A673 (cell line): ENCODE data around the gene ERC1. TPM values are rescaled to one million over a fixed set of nuclear protein-coding genes. Genes with fewer than 3 reads are reported as not detected.
A peak's percentile ranks its signal among the peaks of the same experiment; 100 is the strongest.

Source experiments
- BruUV-seq: library from RNA; stranded (reverse); fragments of 400-500 nt; replicated peaks from 2 replicates; lab custom pipeline; 2021; lab: Mats Ljungman, UMichigan
- CTCF ChIA-PET: fragments of 300-600 bp; sonication (Branson Sonifier 250); formaldehyde crosslinking; loops from one replicate; lab custom pipeline; 2022; ENCODE audit warnings: antibody characterized with exemption; lab: Charles Lee
- POLR2A ChIA-PET: fragments of 300-600 bp; sonication (Branson Sonifier 250); formaldehyde crosslinking; loops from one replicate; lab custom pipeline; 2022; ENCODE audit warnings: antibody characterized with exemption; ENCODE audit not compliant: low non-redundant PET; lab: Charles Lee
- DNase-seq: peaks from one replicate; pipeline ENCODE4 v3.0.0-alpha.2; 2015; ENCODE audit warnings: low spot score
- H3K27ac ChIP-seq: fragments of 200-600 bp; sonication (generic); 2 replicates; pipeline ENCODE4 v1.5.1; 2016; ENCODE audit warnings: mixed run types, low read depth, mild to moderate bottlenecking, mixed read lengths, antibody characterized with exemption, low read length; ENCODE audit not compliant: poor library complexity, severe bottlenecking
- H3K27me3 ChIP-seq: fragments of 200-600 bp; sonication (generic); replicated peaks from 2 replicates; pipeline ENCODE4 v1.6.1; 2017; ENCODE audit warnings: mixed run types, low read depth, mild to moderate bottlenecking, mixed read lengths, antibody characterized with exemption, low read length; ENCODE audit not compliant: insufficient read depth, poor library complexity
- H3K36me3 ChIP-seq: fragments of 200-600 bp; sonication (generic); 2 replicates; pipeline ENCODE4 v1.6.1; 2016; ENCODE audit warnings: mixed run types, mild to moderate bottlenecking, mixed read lengths, antibody characterized with exemption, low read length; ENCODE audit not compliant: insufficient read depth, poor library complexity, severe bottlenecking
- H3K4me1 ChIP-seq: fragments of 200-600 bp; sonication (generic); 2 replicates; pipeline ENCODE4 v1.6.1; 2017; ENCODE audit warnings: mixed run types, mild to moderate bottlenecking, mixed read lengths, antibody characterized with exemption, low read length; ENCODE audit not compliant: insufficient read depth, poor library complexity, severe bottlenecking
- H3K4me3 ChIP-seq: fragments of 200-600 bp; sonication (generic); 2 replicates; pipeline ENCODE4 v1.5.1; 2016; ENCODE audit warnings: low read depth, mixed run types, mild to moderate bottlenecking, mixed read lengths, low read length; ENCODE audit not compliant: poor library complexity, severe bottlenecking
- H3K9me3 ChIP-seq: fragments of 200-600 bp; sonication (generic); 2 replicates; pipeline ENCODE4 v1.6.1; 2016; ENCODE audit warnings: mixed run types, low read depth, mild to moderate bottlenecking, mixed read lengths, antibody characterized with exemption, low read length; ENCODE audit not compliant: poor library complexity, severe bottlenecking
- EZH2 ChIP-seq: fragments of 200-600 bp; sonication (generic); IDR thresholded peaks from 2 replicates; pipeline ENCODE4 v1.6.1; 2017; ENCODE audit warnings: borderline replicate concordance, low read depth, mild to moderate bottlenecking, mixed read lengths, antibody characterized with exemption, low read length; ENCODE audit not compliant: poor library complexity, severe bottlenecking
- intact Hi-C: fragments of 100-400 bp; cut with micrococcal nuclease; formaldehyde crosslinking; loops from one replicate; pipeline ENCODE4 v1.10.0; 2022; ENCODE audit not compliant: unreplicated experiment
- total RNA-seq: library from RNA; stranded (reverse); gene quantifications from 2 replicates; pipeline ENCODE4 v1.2.3, GENCODE V29; 2021
- TF ChIP-seq, protein P1 (sequence below): fragments of 300-800, 200-600 bp; sonication (generic); conservative IDR thresholded peaks from 2 replicates; pipeline ENCODE4 v1.5.1; 2017; ENCODE audit warnings: low read depth, mild to moderate bottlenecking, antibody characterized with exemption, low read length, moderate library complexity, mixed read lengths

ERC1 gene
- total RNA-seq, 1 experiment from 2014 or later: 60.7 TPM

DNA sequence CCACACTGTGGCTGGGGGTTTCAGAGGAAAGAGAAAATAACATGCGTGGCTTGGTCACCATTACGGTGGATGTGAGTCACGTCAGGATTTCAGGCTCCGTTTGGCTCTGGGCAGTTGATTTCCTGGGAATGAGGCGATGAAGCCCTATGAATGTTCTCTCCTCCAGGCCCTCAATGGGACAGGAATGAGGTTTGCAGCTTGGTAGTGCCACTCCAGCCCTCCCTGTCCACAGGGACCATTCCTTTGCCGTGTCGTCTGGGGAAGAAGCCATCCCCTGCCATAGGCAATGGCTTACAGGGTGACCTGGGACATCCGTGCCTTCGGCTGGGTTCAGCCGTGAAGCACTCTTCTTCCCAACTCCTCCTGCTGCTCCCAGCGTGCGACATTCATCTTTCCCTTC is 508.3 kb downstream of the ERC1 start:
- ChIA-PET POLR2A (no interaction called here), CTCF (no interaction called here)
- no TSS peak for BruUV-seq
- no peaks in the 10 kb centered on the region for H3K36me3 ChIP-seq
- no peaks in the 10 kb centered on the region for H3K27me3 ChIP-seq
- no peaks in the 10 kb centered on the region for H3K9me3 ChIP-seq
- TF ChIP-seq, protein P1, sequence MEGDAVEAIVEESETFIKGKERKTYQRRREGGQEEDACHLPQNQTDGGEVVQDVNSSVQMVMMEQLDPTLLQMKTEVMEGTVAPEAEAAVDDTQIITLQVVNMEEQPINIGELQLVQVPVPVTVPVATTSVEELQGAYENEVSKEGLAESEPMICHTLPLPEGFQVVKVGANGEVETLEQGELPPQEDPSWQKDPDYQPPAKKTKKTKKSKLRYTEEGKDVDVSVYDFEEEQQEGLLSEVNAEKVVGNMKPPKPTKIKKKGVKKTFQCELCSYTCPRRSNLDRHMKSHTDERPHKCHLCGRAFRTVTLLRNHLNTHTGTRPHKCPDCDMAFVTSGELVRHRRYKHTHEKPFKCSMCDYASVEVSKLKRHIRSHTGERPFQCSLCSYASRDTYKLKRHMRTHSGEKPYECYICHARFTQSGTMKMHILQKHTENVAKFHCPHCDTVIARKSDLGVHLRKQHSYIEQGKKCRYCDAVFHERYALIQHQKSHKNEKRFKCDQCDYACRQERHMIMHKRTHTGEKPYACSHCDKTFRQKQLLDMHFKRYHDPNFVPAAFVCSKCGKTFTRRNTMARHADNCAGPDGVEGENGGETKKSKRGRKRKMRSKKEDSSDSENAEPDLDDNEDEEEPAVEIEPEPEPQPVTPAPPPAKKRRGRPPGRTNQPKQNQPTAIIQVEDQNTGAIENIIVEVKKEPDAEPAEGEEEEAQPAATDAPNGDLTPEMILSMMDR: no peak
- TF ChIP-seq EZH2: no peak
- no peaks in the 10 kb centered on the region for H3K4me1 ChIP-seq
- DNase-seq: no peak
- H3K27ac ChIP-seq: peak overlapping the region; percentile 50
- H3K4me3 ChIP-seq: no peak overlapping the region
- intact Hi-C loops: no loop called here

DNA sequence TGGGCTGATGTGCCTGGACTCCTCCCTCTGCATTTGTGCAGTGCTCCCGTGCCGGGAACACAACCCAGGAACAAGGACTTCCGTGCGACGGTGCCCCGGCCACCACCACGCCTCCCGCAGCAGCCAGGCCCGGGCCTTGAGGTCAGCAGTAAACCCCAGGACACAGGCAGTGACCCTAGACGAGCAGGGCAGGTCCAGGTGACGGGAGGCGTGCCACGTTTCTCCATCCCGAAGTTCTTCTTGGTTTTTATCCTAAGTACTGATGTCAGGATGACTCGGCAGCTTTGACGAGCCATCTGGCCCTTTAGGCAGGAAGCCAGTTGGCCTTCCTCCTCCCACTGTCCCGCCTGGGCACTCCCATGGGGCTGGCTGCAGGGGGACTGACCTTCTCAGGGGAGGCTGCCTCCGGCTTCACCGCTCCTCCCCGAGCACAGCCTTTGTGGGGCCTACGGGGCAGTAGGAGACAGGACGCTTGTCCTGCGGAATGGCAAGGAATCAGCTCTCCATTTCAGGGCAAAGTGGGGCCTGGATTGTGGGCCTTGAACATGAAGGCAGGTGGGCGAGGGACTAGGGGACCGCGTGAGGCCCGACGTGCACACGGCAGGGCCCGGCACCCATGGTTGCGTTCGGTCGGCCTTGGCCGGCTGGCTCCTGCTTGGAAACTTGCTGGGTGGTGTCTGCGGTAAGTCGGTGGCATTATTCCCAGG is 509.2 kb downstream of the ERC1 start:
- TF ChIP-seq EZH2: no peak
- TF ChIP-seq, protein P1: no peak
- POLR2A ChIA-PET: no interaction called here
- H3K36me3 ChIP-seq: no peaks in the 10 kb centered on the region
- DNase-seq: no peak
- H3K27me3 ChIP-seq: no peaks in the 10 kb centered on the region
- BruUV-seq: no TSS peak
- H3K4me3 ChIP-seq: no peak overlapping the region
- intact Hi-C loops: no loop called here
- peak overlapping the region; percentile 50 for H3K27ac ChIP-seq
- CTCF ChIA-PET: no interaction called here
- no peaks in the 10 kb centered on the region for H3K4me1 ChIP-seq
- no peaks in the 10 kb centered on the region for H3K9me3 ChIP-seq

DNA sequence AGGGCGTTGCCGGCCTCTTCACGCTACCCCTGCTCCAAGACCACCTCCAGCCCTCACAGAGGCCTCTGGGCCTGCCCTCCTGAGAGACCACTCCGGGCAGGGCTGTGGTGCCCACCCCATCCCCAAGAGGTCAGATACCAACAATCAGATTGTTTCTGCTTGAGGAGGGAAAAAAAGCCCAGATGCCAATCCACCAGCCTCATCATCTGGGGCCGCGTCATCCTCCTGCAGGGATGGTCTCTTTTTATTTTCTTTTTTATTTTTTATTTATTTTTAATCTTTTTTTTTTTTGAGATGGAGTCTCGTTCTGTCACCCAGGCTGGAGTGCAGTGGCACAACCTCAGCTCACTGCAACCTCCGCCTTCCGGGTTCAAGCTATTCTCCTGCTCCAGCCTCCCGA is 510.0 kb downstream of the ERC1 start:
- POLR2A ChIA-PET: no interaction called here
- no peak overlapping the region for H3K4me3 ChIP-seq
- H3K9me3 ChIP-seq: no peaks in the 10 kb centered on the region
- no peaks in the 10 kb centered on the region for H3K36me3 ChIP-seq
- BruUV-seq: no TSS peak
- no peak for TF ChIP-seq EZH2
- TF ChIP-seq, protein P1: no peak
- CTCF ChIA-PET: no interaction called here
- intact Hi-C loops: no loop called here
- no peaks in the 10 kb centered on the region for H3K4me1 ChIP-seq
- no peak overlapping the region for H3K27ac ChIP-seq
- DNase-seq: no peak
- H3K27me3 ChIP-seq: no peaks in the 10 kb centered on the region
